Thyroid gland (tissue), 4 donors: ENCODE results near the gene ADSS1. TPM values are rescaled to one million over a fixed set of nuclear protein-coding genes. Genes with fewer than 3 reads are reported as not detected.
"Not testable (repeated sequence)": the region's sequence is repeated elsewhere in the genome, so short reads cannot be mapped to it uniquely, and the experiment has no call there.

Experiments used
- DNase-seq, 2 donors: peaks; one replicate each; pipeline ENCODE4 v3.0.0-alpha.2; 2019
- H3K27ac ChIP-seq, 3 donors: fragments of 200-600 bp; sonication (generic); 1 replicate in 2 of 3; 2 replicates in 1 of 3; pipeline ENCODE4 v1.5.1; 2016 to 2019; ENCODE audit warnings: mild to moderate bottlenecking in 1 of 3, moderate library complexity in 1 of 3
- H3K27me3 ChIP-seq: fragments of 200-600 bp; sonication (generic); one replicate; pipeline ENCODE4 v1.5.1; 2019
- H3K36me3 ChIP-seq, 2 donors: fragments of 200-600 bp; sonication (generic); one replicate each; pipeline ENCODE4 v1.5.1; 2016 to 2019
- H3K4me1 ChIP-seq, 2 donors: fragments of 200-600 bp; sonication (generic); one replicate each; pipeline ENCODE4 v1.5.1; 2017 to 2019
- H3K4me3 ChIP-seq, 3 donors: fragments of 200-600 bp; sonication (generic); replicated peaks in 1 of 3; 1 replicate in 2 of 3; 2 replicates in 1 of 3; pipeline ENCODE4 v1.5.1; 2016; ENCODE audit warnings: mild to moderate bottlenecking in 1 of 3
- H3K9me3 ChIP-seq: fragments of 200-600 bp; sonication (generic); one replicate; pipeline ENCODE4 v1.5.1; 2017
- CTCF ChIP-seq, 6 experiments: fragments of 200-600 bp in 3 of 6; fragments of 450-650 bp in 3 of 6; sonication (generic) in 3 of 6; IDR thresholded peaks; one replicate each; pipeline ENCODE4 v1.5.1; 2016 to 2019; ENCODE audit warnings: antibody characterized with exemption in 6 of 6, mild to moderate bottlenecking in 2 of 6, inconsistent platforms in 1 of 6, moderate library complexity in 1 of 6
- POLR2A ChIP-seq, 2 donors: fragments of 450-650 bp; IDR thresholded peaks; one replicate each; pipeline ENCODE4 v1.6.1; 2017; ENCODE audit warnings: antibody characterized with exemption in 2 of 2, mild to moderate bottlenecking in 2 of 2, moderate library complexity in 1 of 2
- WGBS, 2 donors: methylation state at CpG; one replicate each; pipeline ENCODE4 v1.1.5; 2017; 5-methylcytosine and 5-hydroxymethylcytosine counted together
- intact Hi-C: fragments of 100-400 bp; cut with DNase I; formaldehyde crosslinking; loops from one replicate; pipeline ENCODE4 v1.15.1; 2023
- total RNA-seq, 4 donors: library from RNA; depleted of rRNA; stranded (reverse); fragments of >200 nt; gene quantifications; one replicate each; pipeline ENCODE4 v1.2.3, GENCODE V29; 2016

ADSS1 gene
- total RNA-seq, 4 donors from 2014 or later: 13.6 to 26.2 (median 18.9) TPM

DNA sequence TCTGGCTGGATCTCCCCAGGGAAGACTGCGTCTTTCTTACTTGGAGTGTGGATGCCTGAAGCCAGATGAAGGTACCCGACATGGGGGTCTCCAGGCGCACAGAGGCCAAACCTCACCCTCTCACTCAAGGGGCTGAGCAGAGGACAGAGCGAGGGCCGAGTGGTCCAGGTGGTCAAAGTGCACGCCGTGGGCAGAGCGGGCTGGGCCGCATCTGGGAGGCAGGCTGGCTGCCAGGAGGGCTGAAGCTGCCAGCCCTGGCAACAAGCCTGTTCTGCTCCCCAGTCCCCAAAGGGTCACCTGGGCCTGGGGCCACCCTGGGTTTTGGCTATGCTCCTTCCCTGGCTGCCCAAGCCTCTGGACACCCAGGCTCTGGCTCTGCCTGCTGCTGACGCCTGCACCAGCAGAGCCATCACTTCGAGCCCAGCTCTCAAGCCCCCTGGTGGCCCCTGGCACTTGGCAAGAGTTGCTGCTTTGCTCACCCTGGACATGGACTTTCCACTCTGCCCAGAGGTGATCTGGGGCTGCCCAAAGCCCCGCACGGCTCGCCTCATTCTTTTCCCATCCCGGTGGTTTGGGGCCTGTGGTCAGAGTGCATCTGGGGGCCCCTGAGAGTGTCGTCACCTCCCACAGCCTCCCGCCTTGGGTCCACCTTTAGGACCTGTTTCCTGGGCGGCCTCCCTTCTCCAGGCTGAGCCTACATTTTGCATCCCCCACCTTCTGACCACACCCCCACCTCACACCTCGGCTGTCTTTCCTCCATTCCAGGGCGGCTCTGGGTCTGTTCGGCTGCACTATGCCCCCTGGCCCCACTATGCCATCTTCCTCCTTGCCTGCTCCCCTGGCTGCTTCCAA lies 2.8 kb downstream of the ADSS1 start:
- H3K4me1 ChIP-seq: peaks cover 15 to 32% of the 10 kb centered on the region in 2 donors
- 86 to 88% methylated on average over 13 to 19 of the region's 21 CpGs for WGBS, 2 donors
- no peaks in the 10 kb centered on the region for H3K9me3 ChIP-seq
- H3K27me3 ChIP-seq: no peaks in the 10 kb centered on the region
- no peak for DNase-seq
- intact Hi-C loops: no loop called here
- no peak overlapping the region for H3K4me3 ChIP-seq
- H3K27ac ChIP-seq: no peak overlapping the region
- no peak for TF ChIP-seq POLR2A (IDR thresholded peaks at IDR 0.05)
- no peak for TF ChIP-seq CTCF (IDR thresholded peaks at IDR 0.05)
- H3K36me3 ChIP-seq: no peaks in the 10 kb centered on the region

- no peak for TF ChIP-seq POLR2A (IDR thresholded peaks at IDR 0.05)
- no peak for TF ChIP-seq CTCF (IDR thresholded peaks at IDR 0.05)
- Histone ChIP-seq H3K4me3 (no peak overlapping the region), H3K27me3 (no peaks in the 10 kb centered on the region), H3K4me1 (peaks cover 21 to 41% of the 10 kb centered on the region in 2 donors), H3K36me3 (no peaks in the 10 kb centered on the region), H3K9me3 (no peaks in the 10 kb centered on the region), H3K27ac (no peak overlapping the region)
- WGBS, 2 donors: 89 to 90% methylated on average over 13 to 16 of the region's 17 CpGs
- no peak for DNase-seq
- intact Hi-C loops: no loop called here
These were observed 4.6 kb downstream of the ADSS1 start for GRCh38 chr14:104728631-104729030.

GRCh38 chr14:104729176-104729834 lies 5.3 kb downstream of the ADSS1 start:
- intact Hi-C loops: not testable (repeated sequence)

DNA sequence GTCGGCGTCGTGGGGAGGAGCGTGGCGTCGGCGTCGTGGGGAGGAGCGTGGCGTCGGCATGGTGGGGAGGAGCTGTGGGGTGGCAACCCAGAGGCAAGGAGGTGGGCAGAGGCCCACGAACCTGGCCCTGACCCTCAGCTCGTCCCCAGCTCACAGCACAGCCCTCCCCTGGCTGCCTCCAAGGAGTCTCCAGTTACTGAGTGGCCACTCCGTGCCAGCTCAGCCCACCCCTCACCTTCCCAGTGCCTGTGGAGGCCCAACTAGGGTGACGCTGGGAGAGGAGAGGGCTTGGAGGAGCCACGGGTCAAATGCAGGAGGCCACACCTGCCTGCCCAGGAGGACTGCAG lies 5.8 kb downstream of the ADSS1 start:
- no peak for TF ChIP-seq POLR2A (IDR thresholded peaks at IDR 0.05)
- WGBS, 2 donors: 91 to 93% methylated on average over 16 of the region's 16 CpGs
- no peak overlapping the region for H3K4me3 ChIP-seq
- H3K27ac ChIP-seq: no peak overlapping the region
- no peaks in the 10 kb centered on the region for H3K9me3 ChIP-seq
- no peaks in the 10 kb centered on the region for H3K27me3 ChIP-seq
- intact Hi-C loops: no loop called here
- no peaks in the 10 kb centered on the region for H3K36me3 ChIP-seq
- DNase-seq: no peak
- peaks cover 13 to 35% of the 10 kb centered on the region in 2 donors for H3K4me1 ChIP-seq

More at GRCh38 chr14:104729176-104729834, 5.3 kb downstream of the ADSS1 start:
- H3K27me3 ChIP-seq, H3K36me3 ChIP-seq, H3K9me3 ChIP-seq, DNase-seq, H3K4me3 ChIP-seq, H3K27ac ChIP-seq: not testable (repeated sequence)
- WGBS, 2 donors: 92% methylated on average over 23 to 31 of the region's 73 CpGs
- peaks cover 18 to 40% of the 10 kb centered on the region in 2 donors for H3K4me1 ChIP-seq

GRCh38 chr14:104730487-104730886 lies 6.5 kb downstream of the ADSS1 start:
- intact Hi-C loops: no loop called here
- Histone ChIP-seq H3K4me1 (peaks cover 11 to 35% of the 10 kb centered on the region in 2 donors), H3K36me3 (no peaks in the 10 kb centered on the region), H3K4me3 (no peak overlapping the region), H3K9me3 (no peaks in the 10 kb centered on the region), H3K27ac (no peak overlapping the region), H3K27me3 (no peaks in the 10 kb centered on the region)
- no peak for DNase-seq
- 86 to 87% methylated on average over 5 of the region's 5 CpGs for WGBS, 2 donors
- TF ChIP-seq POLR2A (IDR thresholded peaks at IDR 0.05): no peak
- no peak for TF ChIP-seq CTCF (IDR thresholded peaks at IDR 0.05)
